GM21367 (cell line): Measurements from ENCODE around the gene SPTB.

ENCODE experiments used
- ATAC-seq: cut with Tn5 transposase; IDR thresholded peaks from one replicate; pipeline ENCODE4 v1.9.1; 2021; ENCODE audit not compliant: unreplicated experiment

SPTB gene

DNA sequence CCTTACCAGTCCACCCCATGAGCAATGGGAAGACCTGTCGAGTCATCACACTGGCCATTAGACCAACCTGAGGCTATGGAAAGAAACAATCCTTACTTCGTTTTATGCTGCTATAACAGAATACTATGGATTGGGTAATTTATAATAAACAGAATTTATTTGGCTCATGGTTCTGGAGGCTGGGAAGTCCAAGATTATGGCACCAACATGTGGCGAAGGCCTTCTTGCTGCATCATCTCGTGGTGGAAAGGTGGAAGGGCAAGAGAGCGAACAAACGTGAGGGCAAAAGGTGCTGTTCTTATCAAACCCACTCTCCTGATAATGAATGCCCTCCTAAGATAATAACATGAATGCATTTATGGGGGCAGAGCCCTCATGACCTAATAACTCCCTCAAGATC, 9.6 kb upstream of the SPTB start:
- ATAC-seq: no peak

DNA sequence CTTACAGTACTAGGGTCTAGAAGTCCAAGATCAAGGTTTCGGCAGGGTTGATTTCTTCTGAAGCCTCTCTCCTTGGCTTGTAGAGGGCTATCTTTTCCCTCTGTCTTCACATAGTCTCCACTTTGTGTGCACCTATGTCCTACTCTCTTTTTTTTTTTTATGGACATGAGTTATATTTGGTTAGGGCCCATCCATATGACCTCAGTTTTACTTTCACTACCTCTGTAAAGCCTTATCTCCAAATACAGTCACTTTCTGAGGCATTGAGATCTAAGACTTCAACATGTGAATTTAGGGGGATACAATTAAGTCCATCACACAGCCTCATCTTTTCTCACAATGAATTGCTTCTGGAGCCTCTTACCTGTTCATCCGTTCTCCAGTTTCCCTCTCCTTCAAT, 5.9 kb upstream of the SPTB start:
- ATAC-seq: no peak

DNA sequence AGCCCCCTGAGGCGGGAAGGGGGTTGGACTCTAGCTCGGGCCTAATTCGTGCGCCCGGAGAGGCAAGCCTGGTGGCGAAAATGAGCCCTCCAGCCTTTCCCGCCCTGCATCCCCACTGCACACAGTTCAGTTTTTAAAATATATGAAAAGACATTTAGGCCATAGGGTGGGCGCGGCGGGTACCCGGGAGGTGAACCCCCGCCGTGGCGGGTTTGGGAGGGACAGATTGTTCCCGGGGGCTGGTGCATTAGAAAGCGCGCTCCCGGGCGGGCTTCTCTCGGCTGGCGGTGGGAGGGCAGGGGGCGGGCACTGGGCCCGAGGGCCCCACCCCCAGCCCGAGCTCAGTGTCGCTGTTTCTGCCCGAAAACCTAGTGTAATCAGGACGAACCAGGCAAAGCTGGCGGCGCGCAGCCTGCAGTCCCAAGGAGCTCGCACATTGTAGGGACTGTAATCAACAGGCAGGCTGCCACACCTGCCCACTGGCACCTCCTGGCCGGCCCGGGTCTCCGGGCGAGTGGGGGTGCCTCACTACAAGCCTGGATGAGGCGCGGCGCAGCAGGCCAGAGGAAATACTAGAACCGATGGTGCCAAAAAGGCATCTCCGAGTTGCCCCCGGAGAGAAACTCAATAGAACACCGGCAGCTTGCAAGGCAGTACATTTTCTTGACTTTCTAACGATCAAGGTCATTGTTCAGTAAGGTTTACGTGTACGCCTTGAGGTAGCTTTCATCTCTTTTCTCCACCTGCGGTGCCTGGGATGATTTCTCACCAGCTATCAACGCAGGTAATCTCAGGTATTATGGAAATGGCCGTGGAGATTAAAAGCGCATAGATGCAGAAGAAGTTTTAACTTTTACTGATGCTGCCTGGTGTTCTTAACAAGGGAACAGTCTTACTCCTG, 764 bp upstream of the SPTB start:
- ATAC-seq: no peak

DNA sequence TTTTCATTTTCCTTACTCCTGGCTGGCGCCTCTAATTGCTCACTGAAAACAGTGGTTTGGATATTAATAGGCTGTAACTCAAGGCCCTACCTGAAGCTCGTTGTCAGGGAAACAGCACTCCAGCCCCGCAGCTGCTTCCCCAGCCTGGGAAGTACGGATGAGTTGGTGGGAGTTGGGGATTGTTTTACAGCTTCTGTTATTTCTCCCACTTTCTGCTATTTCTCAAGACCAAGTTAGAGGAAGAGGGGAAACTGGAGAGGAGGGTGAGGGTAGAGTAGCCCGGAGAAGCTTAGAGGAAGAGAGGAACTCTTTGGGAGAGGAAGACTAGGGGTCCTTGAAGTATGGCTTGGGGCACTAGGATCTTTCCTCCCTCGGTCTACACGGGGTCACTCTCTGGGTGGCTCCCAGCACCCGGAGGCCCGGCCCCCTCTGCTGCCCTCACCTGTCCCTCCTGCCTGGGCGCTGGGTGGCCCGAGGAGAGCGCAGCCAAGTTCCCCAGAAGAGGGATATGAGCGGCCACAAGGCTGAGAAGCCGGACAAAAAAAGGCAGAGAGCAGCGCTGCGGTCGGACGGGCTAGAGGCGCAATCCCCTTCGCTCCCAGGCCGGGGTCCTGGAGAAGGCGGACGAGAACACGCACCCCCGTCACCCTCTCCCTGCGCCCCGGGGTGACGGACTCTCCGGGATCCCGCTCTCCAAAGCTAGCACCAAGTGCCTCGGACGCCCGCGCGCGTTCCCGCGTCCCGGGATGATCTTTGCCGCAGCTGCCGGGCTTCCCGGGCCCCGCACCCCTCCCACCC, 671 bp downstream of the SPTB start:
- no peak for ATAC-seq

DNA sequence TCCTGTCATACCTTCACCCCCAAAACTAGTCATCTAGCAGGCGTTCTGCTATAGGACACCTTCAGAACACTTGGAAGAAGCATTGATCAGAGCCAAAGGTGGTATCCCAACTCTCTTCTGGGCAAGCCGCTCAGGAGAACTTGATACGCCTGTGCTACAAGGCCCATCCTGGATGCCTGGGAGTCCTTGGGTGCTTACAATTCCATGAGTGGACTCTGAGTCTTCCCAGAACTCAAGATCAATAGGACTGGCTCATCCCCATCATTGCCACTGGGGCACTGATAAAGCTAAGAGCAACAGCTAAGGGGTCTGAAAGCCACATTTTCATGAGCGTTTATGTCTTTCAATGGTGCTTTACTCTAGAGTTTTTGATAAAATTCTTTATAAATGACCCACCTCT, 1.9 kb downstream of the SPTB start:
- no peak for ATAC-seq

DNA sequence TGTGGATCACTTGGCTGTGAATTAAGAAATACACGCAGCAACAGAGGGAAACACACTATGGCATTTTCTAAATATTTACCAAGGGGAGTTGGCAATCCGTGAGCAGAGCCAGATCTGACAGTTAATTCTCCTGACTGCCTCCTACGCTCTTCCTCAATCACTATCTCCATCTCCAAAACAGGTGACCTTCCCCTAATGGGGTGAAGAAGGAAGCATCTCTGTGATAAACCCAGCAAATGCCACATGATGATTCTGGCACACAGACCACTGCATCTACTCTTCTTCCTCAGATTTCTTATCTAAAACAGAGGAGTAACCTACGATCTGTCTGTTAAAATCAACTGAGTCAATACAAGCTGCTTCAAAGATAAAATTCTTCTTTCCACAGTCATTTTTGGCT, 4.4 kb downstream of the SPTB start:
- ATAC-seq: no peak

DNA sequence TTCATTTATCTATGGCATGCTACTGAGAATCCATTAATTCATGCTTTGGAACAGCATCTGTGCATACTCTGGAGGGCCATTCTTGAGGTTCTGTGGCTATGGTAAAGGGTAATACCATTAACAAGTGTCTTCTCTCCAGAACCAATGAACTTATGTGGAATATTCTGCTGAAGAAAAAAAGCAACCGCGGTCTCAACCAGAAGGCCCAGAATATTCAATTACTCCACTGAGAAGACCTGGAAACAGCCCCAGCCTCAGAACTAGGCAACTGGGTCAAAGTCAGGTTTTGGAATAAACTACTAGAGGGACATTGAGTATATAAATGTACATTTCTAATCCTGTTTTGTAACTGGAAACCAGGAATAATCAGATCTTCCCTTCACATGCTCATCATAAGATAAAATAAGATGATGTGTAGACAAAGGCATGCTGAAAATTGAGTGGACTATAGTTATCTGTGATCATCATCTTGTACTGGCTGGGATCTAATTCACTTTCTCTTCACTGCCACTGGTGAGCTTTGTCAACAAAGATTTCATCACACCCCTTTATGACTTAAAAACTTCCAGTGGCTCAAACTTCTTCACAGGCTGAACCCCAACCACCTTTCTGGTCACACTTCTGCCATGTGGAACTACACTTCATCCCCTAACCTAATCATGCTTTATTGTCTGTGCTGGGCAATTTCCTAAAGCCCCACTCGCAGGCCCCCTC, 6.0 kb downstream of the SPTB start:
- ATAC-seq: no peak

DNA sequence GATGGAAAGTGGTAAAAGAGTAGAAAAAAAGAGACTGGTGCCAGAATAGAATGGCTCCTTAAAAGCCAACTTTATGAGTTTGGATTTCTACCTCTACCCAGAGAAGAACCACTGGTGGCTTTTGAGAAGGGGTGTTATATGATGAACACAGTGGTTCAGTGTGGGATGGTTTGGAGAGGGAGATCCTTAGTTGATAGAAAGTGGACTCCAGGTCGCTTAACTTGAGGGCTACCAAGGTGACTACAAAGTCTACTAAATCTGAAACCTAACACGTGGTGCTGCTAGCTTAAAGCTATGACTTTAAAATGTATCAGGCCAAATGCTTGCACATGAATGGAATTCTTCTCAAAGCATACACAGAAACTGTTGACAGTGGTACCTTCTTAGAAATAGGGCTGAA, 8.4 kb downstream of the SPTB start:
- ATAC-seq: no peak

DNA sequence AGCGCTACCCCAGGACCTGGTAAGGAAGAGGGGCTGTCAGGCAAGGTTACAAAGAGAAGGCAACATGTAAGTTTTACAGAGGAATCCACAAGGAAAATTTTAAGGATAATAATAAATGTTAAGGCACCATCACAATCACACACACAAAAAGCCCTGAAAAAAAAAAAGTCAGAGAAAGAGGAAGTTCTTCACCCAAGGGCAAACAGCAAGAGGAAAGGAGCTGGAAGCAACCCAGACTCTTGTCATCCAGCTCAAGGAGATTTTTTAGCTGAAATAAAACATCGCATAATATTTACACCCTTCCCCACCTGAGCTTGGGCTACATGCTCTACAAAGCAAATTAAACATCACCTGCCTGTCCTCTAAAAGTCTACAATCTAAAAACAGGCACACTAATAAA, 9.5 kb downstream of the SPTB start:
- no peak for ATAC-seq

DNA sequence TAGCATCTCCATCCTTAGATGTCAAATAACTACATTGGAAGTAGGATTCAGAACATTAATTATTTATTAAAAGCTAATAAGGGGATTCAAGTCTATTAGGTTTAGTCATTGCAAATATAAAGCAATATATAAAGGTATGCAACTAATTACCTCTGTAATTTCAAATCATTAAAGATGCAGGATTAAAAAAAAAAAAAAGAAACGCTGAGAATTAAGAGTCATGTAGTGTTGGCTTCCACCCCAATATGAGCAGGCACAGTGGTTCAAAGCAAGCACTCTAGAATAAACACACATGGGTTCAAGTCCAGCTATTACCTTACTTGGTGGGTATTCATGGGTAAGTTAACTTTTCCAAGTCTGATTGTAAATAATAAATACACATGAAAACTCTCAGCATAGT, 10.9 kb downstream of the SPTB start:
- no peak for ATAC-seq

DNA sequence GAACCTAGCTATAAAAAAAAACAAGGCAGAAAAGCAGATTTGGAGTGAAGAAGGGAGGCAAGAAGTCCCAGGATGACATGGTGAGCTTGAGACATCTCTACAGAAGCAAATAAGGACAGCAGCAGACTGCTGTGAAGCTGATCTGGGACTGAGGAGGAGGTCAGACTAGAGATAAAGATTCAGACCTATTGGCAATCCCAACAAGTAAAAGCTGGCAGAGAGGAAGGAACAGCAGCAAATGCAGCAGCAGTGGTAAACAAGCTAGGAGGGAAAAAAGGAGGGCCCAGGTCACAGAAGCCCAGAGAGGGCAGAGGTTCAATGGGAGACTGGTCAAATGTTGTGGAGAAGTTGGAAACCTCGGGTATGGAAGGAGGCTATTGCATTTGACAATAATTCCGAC, 11.3 kb downstream of the SPTB start:
- ATAC-seq: no peak

DNA sequence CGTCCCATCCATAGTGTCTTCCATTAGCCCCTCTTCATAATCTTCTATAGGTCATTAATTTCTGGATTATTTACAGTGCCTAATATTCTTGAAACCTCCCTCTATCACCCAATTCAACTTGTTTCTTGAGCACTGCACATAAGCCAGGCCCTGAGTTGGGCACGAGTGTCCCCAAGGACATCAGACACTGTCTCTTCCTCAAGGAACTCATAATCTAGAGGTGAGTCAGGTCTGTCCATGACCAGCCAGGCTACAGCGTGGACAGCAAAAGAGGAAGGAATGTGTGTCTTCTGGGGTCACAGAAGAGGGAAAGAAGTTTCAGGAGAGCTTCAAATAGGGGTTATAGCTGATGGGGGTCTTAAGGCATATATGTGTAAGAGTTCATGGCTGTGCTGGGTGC, 12.5 kb downstream of the SPTB start:
- no peak for ATAC-seq

DNA sequence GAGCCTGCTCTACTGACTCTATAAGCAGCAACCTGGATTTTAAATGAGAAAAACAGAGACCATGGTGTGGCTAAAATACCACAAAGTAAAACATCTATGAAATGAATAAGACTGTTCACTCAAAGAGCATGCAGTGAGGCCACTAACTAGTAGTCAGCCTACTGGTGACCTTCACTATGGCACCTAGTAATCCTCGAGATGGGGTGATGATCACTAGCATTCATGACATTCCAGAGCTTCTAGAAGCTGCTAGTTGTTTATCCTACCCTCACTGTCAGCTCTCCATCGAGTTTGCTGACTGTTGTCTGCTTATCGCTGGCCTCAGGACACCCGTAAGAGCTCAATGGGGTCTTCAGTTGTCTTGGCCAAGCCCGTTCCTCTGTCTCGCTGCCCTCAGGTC, 13.7 kb downstream of the SPTB start:
- no peak for ATAC-seq

DNA sequence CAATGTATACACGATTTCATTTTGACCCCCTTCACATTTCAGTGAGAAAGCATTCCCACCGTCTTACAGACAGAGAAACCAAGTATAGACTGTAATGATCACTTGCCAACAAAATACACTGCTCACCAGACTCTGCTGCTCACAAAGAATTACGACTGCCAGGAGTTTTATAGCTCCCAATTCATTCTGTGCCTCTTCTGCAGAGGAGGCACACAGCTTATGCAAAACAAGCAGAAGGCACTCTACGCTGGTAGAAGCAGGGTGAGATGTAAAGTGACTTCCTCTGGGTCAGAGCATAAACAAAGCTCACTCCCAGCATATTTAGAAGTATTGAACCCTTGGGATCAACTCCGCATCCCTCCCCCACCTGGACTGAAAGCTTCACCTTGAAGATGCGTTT, 14.6 kb downstream of the SPTB start:
- ATAC-seq: no peak

DNA sequence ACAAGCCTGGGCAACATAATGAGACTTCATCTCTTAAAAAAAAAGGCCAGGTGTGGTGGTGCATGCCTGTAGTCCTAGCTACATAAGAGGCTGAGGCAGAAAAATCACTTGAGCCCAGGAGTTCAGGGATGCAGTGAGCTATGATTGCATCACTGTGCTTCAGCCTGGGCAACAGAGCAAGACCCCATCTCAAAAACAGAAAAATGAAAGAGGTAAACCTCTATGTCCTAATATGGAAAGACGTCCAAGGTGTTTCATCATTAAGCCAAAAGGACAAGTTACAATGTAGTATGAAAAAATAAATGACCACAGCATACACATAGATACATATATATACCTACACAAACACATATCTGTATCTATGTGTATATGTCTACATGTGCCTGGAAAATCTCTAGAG, 15.4 kb downstream of the SPTB start:
- ATAC-seq: no peak

DNA sequence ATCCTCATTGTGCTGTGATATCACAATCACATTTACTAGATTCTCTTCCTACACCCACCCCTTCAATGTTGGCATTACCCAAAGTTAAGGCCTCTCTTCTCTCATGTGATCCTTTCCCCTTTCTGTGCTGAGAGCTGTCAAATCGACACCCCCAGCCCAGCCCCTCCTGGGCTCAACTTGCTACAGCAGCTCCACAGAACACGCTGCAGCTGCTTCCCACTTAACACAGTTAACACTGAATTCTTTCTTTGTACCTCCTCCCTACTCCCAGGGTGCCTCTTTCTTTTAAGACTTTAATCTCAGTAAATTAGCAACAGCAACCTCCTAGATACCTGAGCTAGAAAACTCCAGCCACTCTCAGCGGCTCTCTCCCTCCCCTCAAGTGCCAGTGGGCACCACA, 17.8 kb downstream of the SPTB start:
- ATAC-seq: no peak

DNA sequence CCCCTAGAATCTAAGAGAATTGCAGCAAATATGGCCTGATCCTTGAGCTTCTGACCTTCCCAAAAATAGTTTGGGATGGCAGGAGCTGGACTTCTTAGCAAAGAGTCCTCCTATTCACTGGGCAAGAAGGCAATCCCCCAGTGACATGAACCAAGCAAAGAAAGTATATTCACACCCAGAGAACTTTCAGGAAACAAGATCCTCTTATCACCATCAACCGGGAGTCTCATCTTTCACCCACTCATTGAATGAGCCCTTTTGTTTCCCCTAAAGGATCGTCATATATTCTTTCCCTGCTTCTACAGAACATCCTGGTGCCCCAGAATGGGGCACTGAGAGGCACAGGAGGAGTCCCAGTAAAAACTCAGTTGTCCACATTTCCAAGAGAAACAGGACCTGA, 19.7 kb downstream of the SPTB start:
- ATAC-seq: no peak

DNA sequence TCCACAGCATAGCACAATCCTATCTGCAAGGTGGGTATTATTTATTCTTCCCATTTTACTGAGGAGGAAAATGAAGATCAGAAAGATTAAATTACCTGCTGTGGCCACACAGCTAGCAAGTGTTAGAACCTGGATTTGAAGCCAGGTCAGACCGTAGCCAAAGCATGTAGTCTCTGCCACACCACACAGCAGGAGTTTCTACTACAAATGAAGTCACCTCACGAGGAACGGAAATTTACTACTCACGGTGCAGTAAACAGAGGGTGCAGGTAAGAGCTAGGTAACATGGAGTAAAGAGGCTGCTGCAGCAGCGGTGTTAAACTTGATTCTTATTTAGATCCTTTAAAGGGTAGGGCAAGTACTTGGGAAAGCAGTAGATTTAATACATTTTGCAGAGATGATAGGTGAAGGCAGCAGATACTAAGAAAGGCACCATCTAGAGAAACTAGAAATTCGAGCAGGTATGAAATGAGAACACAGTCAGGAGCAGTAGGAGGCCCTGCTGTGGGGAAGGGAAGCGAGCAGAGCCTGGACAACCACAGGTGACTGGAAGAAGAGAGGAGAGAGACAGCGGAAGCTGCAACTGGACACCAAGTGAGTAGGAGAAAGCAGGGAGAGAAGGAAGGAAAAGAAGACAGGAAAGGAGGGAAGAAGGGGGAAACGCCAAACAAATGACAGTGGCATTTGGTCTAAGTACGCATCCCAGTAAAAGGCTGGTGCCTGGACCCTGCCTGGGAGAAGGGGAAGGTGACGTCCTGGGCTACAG, 21.5 kb downstream of the SPTB start:
- no peak for ATAC-seq

DNA sequence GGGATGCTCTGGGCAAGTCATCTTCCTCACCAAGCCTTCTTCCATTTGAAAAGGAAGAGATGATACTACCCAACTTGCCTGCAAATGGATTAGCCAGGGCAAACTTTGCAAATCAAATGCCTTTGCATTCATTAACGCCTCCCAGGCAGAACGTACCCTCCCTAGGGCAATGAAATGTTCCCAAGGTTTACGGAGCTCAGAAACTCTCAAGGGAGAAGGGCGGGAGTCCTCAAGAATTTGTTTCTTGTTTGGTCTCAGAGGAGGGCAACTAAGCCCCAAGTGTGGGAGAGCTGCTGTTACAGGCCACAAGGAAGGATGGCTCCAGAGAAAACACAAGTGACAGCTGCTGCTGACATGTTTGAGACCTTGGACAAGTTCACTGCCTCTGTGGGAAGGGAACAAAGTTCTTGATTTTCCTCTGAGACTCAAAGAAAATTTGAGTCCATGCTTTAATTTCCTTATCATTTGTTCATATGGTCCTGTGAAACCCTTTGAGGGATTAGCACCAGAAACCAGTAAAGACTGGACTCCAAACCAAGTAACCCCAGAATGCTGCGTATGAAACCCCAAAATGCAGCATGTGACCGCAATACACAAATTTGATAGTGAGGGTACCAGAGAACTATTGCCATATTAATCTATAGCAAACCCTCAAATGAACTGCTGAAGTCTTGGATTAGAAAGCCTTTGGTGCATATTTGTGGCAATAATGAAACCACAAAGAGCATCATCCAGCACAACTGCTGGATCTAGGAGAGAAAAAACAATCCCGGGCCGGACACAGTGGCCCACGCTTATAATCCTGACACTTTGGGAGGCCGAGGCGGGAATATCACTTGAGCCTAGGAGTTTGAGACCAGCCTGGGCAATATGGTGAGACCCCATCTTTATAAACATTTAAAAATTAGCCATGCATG, 22.9 kb downstream of the SPTB start:
- no peak for ATAC-seq
